Activated CD8-positive, alpha-beta memory T cell treated with anti-CD3 and anti-CD28 coated beads, Interleukin-2, amount 50 U/mL, for 4 hours (primary cell): ENCODE data around the gene STK32C.
"Not testable (repeated sequence)": the region's sequence is repeated elsewhere in the genome, so short reads cannot be mapped to it uniquely, and the experiment has no call there.

ENCODE experiments used
- DNase-seq: peaks from one replicate; pipeline ENCODE4 v3.0.0-alpha.2; 2020

Gene STK32C

DNA sequence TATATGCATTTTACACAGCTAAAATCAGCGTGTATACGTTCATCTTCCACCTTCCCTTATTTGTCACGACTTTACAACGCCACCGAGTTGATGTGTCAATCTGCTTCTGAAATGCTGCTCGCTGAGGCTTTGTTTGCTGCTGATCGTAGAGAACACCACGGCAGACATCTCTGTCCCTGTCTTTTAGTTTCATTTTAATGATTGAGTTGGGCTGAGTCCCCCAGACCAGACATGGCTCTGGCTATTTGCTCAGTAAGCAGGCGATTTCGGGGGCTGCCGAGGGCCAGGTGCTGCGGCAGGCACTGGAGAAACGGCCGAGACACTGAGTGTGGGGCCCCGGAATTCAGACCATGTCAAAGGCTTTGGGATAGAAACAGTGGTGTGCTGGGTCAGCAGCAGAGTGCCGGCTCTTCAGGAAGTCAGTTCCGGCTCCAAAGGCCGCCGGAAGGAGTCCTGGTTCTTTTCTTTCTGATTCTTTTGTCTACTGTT, 29.2 kb upstream of the STK32C start:
- DNase-seq: no peak

GRCh38 chr10:132336064-132336746, 28.5 kb upstream of the STK32C start:
- no peak for DNase-seq

DNA sequence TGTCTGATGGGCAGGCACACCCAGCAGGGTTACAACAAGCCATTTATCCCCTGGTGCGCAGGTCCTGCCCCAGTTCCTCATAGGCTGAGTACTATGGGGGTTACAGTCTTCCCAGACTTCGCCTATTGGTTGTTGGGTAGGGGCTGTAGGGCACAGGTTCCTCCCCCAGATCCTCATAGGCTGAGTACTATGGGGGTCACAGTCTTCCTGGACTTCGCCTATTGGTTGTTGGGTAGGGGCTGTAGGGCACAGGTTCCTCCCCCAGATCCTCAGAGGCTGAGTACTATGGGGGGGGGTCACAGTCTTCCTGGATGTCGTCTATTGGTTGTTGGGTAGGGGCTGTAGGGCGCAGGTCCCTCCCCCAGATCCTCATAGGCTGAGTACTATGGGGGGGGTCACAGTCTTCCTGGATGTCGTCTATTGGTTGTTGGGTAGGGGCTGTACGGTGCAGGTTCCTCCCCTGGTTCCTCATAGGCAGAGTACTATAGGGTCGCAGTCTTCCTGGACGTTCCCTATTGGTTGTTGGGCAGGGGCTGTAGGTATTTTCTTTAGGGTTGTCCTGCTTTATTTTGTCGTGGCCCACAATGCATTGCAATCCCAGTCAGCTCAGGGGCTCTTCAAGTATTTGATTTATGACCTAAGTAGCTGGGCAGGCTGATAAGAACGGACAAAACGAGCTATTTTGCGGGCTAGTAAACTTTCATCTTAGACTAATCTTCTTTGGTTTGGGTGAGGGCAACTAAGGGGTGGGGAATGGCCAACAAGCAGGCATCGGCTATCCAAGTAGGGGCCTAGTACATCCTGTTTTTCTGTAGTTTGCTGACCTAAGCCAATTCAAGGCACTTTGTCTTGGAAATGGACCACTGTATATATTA, 27.7 kb upstream of the STK32C start:
- no peak for DNase-seq

GRCh38 chr10:132334631-132335188, 27.0 kb upstream of the STK32C start:
- no peak for DNase-seq

DNA sequence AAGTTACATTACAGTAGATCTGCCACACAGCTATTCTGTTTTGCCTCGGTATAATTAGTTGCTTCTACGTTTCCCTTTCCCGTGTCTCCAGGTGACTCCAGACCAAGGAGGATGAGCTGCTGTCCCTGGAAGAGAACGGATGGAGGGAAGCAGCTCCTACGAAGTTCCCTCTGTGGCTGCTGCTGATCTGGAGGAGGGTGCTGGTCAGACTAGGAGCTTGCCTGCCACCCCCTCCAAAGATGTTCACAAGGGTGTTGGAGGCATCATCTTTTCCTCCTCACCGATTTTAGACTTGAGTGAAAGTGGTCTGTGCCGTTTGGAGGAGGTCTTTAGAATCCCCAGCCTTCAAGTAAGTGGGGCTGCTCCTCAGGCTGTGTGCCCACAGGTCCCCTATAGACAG, 25.6 kb upstream of the STK32C start:
- DNase-seq: no peak

DNA sequence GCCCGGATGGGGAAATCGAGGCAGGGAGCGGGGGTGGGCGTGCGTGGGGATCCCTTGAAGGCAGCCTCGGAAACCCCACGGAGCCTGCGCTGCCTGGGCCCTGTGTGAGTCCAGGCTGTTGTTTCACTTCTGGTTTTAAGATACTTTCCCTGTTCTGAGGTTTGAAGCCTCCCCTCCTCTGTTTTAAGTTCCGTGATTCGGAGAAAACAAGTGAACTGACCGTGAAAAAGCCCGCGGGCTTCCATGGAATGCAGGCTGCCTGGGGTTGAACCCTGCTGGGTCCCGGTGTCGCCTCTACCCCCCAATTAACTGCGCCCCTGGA, 24.6 kb upstream of the STK32C start:
- no peak for DNase-seq

GRCh38 chr10:132331601-132332432, 24.1 kb upstream of the STK32C start, which contains the start of gene LRRC27:
Gene LRRC27 (plus strand): TSS chr10:132332193. CDS start chr10:132333525, 1,332 bp downstream.
- peak; percentile 100 for DNase-seq

- no peak for DNase-seq
Measured at GRCh38 chr10:132330486-132330833, 22.7 kb upstream of the STK32C start.

- peak; percentile 30 for DNase-seq
Measured at GRCh38 chr10:132329565-132330485, 22.1 kb upstream of the STK32C start.

DNA sequence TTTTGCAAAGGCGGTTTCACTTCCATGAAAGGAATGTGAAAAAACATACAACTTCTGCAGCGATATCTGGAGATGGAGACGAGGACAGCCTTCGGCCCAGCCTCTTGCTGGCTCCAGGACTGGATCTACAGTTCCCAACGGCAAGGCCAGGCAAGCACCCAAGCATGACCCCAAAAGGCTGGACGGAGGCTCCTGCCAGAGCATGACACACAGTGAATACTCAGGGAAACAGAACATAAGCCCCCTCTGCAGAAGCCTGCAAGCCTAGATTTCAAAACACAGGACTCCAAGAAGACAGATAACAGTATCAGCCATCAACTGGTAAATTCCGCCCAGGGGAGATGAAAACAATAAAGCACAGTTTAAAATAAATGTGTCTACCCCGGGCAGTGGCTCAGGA, 21.0 kb upstream of the STK32C start:
- no peak for DNase-seq

GRCh38 chr10:132328106-132328505, 20.4 kb upstream of the STK32C start:
- no peak for DNase-seq

GRCh38 chr10:132326925-132327324, 19.2 kb upstream of the STK32C start:
- DNase-seq: peak; percentile 36

DNA sequence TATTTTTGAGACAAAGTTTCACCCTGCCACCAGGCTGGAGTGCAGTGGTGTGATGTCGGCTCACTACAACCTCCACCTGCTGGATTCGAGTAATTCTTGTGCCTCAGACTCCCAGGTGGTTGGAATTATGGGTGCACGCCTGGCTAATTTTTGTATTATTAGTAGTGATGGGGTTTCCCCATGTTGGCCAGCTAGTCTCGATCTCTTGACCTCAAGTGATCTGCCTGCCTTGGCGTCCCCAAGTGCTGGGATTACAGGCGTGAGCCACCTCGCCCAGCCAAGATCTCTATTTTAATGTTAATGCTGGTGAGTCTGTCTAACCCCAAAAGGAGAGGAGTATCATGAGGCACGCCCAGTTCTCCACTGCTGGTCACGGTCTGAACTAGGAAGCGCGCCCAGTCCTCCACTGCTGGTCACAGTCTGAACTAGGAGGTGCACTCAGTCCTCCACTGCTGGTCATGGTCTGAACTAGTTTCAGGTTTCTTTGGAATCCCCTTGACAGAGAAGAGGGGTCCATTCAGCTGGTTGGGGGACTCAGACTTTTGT, 18.7 kb upstream of the STK32C start:
- DNase-seq: no peak

DNA sequence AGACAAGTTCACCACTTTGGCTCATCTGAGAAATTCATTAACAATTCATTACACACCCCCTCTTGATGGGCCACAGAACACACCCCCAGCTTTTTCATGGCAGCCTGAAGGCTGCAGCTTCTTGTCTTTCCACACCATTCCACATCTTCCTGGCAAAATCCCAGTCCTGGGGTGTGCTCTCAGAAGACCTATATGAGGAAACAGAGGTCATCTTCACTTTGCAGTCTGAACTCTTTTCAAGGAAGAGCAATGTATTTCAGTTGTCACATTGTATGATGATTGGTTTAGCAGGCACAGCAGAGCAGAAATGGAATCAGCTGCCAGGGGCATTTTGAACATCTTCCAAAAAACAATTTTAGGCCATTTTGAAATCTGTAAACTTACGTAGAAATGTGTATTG, 16.4 kb upstream of the STK32C start:
- DNase-seq: no peak

- DNase-seq: no peak
Measured at GRCh38 chr10:132322586-132323048, 14.9 kb upstream of the STK32C start.

- DNase-seq: no peak
Measured at GRCh38 chr10:132321726-132322125, 14.0 kb upstream of the STK32C start.

DNA sequence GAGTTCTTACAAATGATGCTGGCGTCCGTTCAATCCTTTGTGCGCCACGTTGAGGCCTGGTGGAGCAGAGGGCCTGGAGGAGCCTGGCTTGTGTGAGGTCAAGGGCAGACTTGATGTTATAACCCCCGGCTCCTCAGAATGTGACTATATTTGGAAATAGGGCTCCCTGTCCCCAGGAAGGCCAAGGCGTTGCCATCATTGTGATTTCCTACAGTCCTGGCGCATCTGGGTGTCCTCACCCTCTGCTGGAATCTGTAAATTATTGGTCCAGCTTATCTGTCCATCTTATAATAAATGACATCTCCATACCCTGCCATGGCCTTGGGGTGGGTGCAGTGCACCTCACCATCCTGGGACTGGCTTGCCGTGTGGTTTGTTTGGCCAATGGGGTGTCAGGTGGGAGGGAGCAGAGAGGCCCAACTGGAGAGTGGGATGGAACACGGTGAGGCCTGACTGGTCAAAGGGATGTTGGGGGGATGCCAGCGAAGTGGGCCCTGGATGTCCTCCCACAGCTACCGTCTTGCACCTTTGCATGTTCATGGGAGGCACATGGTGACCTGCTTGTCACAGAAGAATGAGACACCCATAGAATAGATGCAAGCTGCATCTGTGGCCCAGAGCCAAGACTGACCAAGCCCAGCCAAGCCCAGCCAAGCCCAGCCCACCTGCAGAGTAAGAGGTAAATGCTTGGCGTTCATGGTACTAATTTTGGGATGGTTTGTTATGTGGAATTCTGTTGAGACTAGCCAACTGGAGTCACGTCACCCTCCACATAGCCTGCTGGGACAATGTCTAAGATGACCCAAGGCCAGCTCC, 13.1 kb upstream of the STK32C start:
- DNase-seq: no peak

DNA sequence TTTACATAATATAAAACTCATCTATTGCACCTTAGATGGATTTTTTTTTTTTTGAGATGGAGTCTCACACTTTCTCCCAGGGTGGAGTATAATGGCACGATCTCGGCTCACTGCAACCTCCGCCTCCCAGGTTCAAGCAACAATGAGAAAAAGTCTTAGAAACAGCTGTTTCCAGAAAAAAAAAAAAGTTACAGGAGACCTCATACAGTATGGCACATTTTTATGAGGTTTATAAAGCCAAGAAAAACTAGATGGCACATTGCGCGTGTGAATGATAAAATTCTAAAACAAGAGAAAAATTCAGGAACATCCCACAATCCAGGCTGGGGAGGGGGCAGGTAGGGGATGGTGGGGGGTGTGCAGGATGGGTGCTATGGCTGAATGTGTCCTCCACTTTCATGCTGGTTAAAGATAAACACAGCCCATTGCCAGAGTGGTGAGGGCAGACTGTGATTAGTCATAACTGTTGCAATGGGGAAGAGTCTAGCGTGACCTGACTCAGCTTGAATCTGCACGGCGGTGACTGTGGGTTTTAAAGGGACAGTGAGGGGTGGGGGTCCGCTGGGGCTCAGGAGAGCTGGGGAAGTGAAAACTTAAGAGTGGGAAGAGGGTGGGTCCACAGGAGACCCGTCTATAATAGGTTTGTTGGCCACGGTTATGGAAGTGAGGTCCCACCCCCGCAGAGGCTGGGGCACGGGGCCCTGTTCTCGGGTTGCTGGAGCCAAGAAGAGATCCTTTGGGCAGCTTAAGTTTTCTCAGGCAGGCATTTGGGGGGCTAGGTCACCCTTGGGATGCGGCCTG, 12.3 kb upstream of the STK32C start:
- DNase-seq: no peak

DNA sequence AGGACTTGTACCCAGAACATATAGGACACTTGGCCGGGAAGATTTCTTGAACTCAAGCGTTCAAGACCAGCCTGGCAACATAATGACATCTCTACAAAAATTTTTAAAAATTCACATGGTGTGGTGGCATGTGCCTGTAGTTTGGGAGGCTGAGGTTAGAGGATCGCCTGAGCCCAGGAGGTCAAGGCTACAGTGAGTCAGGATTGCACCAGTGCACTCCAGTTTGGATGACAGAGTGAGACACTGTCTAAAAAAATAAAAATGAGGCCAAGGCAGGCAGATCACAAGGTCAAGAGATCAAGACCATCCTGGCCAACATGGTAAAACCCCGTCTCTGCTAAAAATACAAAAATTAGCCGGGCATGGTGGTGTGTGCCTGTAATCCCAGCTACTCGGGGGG, 9.7 kb upstream of the STK32C start:
- DNase-seq: not testable (repeated sequence)

- DNase-seq: no peak
Measured at GRCh38 chr10:132316133-132316532, 8.4 kb upstream of the STK32C start.
